ENCODE data around the gene SH3PXD2B. TPM values are rescaled to one million over a fixed set of nuclear protein-coding genes. Genes with fewer than 3 reads are reported as not detected.

The SH3PXD2B gene
- total and polyA plus RNA-seq, 10 of the 15 experiments (the other 5 are each of a cell fraction or from before 2014, with no cell fraction given) = 0.05 to 1.6 (median 0.57) TPM

- Histone ChIP-seq H4K20me1 (ENCODE audit: control insufficient read depth, insufficient read depth) (peaks cover 3% of the 10 kb centered on the region; the same call in 1 of the 2 replicates), H3K4me2 (ENCODE audit: control insufficient read depth, insufficient read depth) (peak overlapping the region; percentile 63; the same call in 1 of the 2 replicates), H3K4me1 (ENCODE audit: control insufficient read depth, insufficient read depth, low read length) (no peaks in the 10 kb centered on the region), H3K4me3 (peak overlapping the region; percentile 47; the same call in 1 of the 2 replicates), H3K9me3 (replicated peaks; ENCODE audit: control insufficient read depth, insufficient read depth, low read length) (no peaks in the 10 kb centered on the region; the same call in 2 of the 3 replicates), H3K79me2 (ENCODE audit: control insufficient read depth, insufficient read depth, low read length) (no peaks in the 10 kb centered on the region), H3K9ac (ENCODE audit: control insufficient read depth, insufficient read depth, low read length) (no peak overlapping the region), H3K27ac (ENCODE audit: control insufficient read depth, insufficient read depth) (no peak overlapping the region), H2AFZ (ENCODE audit: control insufficient read depth, low read depth, low read length) (no peak overlapping the region; the same call in 1 of the 2 replicates), H3K27me3 (replicated peaks in 1 of 2; ENCODE audit: control insufficient read depth in 2 of 2, insufficient read depth in 2 of 2, low read length in 1 of 2) (peaks cover 1 to 6% of the 10 kb centered on the region in 2 experiments; a peak in 2 of 4 replicates), H3K36me3 (ENCODE audit: control insufficient read depth in 2 of 2, insufficient read depth in 2 of 2, low read length in 1 of 2) (no peaks in the 10 kb centered on the region)
- intact Hi-C loops (cut with micrococcal nuclease; ENCODE audit: unreplicated experiment) = loop anchor here (5.0 kb wide), 2 partner anchors 72 to 137 kb away; no protein-coding TSS in a partner anchor
- ChIA-PET RAD21 (ENCODE audit: unreplicated experiment) (no interaction called here), POLR2A (no interaction called here), CTCF (no interaction called here), SMC1A (ENCODE audit: uncharacterized antibody, unreplicated experiment) (no interaction called here)
- TF ChIP-seq POU2F2 (IDR thresholded peaks at IDR 0.05; ENCODE audit: borderline replicate concordance, low read depth, low read length) = no peak
- no peak for TF ChIP-seq NR2C2 (IDR thresholded peaks at IDR 0.05; ENCODE audit: borderline replicate concordance, control insufficient read depth, insufficient read length, low read depth)
- peak; percentile 37; the same call in 1 of the 2 replicates for TF ChIP-seq GATAD2B (conservative IDR thresholded peaks at IDR 0.05; ENCODE audit: low read depth)
- FAIRE-seq = no peak
- in situ Hi-C loops (cut with MboI) = no loop called here
- no TSS peak for BruUV-seq (replicated peaks)
- no peak for ATAC-seq
- 2% methylated on average over 11 of the region's 35 CpGs for WGBS (ENCODE audit: insufficient coverage, insufficient replicate concordance, low lambda C conversion rate, missing lambda C conversion rate)
- no peak for DNase-seq (ENCODE audit: low read depth, low spot score)
These were observed 353 bp downstream of the SH3PXD2B start for GRCh38 chr5:172453986-172454357.

GRCh38 chr5:172453206-172453985 is 929 bp downstream of the SH3PXD2B start:
- WGBS (ENCODE audit: insufficient coverage, insufficient replicate concordance, low lambda C conversion rate, missing lambda C conversion rate) = 53% methylated on average over 23 of the region's 24 CpGs
- SMC1A ChIA-PET (ENCODE audit: uncharacterized antibody, unreplicated experiment) = no interaction called here
- RAD21 ChIA-PET (ENCODE audit: unreplicated experiment) = no interaction called here
- no peak for FAIRE-seq
- intact Hi-C loops (cut with micrococcal nuclease; ENCODE audit: unreplicated experiment) = loop anchor here (5.0 kb wide), 2 partner anchors 71 to 136 kb away; no protein-coding TSS in a partner anchor
- no peak overlapping the region for H3K27ac ChIP-seq (ENCODE audit: control insufficient read depth, insufficient read depth)
- no peak overlapping the region for H3K9ac ChIP-seq (ENCODE audit: control insufficient read depth, insufficient read depth, low read length)
- CTCF ChIA-PET = interaction anchor here (0.8 to 1.7 kb wide), 6 partner anchors 14 to 245 kb away, joined by 3 to 6 read pairs (median 3); no protein-coding TSS in a partner anchor
- H4K20me1 ChIP-seq (ENCODE audit: control insufficient read depth, insufficient read depth) = peaks cover 3% of the 10 kb centered on the region; the same call in 1 of the 2 replicates
- no peaks in the 10 kb centered on the region for H3K4me1 ChIP-seq (ENCODE audit: control insufficient read depth, insufficient read depth, low read length)
- no peaks in the 10 kb centered on the region; the same call in 2 of the 3 replicates for H3K9me3 ChIP-seq (replicated peaks; ENCODE audit: control insufficient read depth, insufficient read depth, low read length)
- H3K4me3 ChIP-seq = no peak overlapping the region
- H3K79me2 ChIP-seq (ENCODE audit: control insufficient read depth, insufficient read depth, low read length) = no peaks in the 10 kb centered on the region
- BruUV-seq (replicated peaks) = no TSS peak
- ATAC-seq = peak; percentile 37; the same call in 2 of the 3 replicates
- no peak overlapping the region for H3K4me2 ChIP-seq (ENCODE audit: control insufficient read depth, insufficient read depth)
- H2AFZ ChIP-seq (ENCODE audit: control insufficient read depth, low read depth, low read length) = no peak overlapping the region
- no peak for DNase-seq (ENCODE audit: low read depth, low spot score)
- in situ Hi-C loops (cut with MboI) = no loop called here
- POLR2A ChIA-PET = no interaction called here
- H3K36me3 ChIP-seq (ENCODE audit: control insufficient read depth in 2 of 2, insufficient read depth in 2 of 2, low read length in 1 of 2) = no peaks in the 10 kb centered on the region
- peaks cover 1 to 6% of the 10 kb centered on the region in 2 experiments; a peak in 2 of 4 replicates for H3K27me3 ChIP-seq (replicated peaks in 1 of 2; ENCODE audit: control insufficient read depth in 2 of 2, insufficient read depth in 2 of 2, low read length in 1 of 2)
- TF ChIP-seq CTCF (IDR thresholded peaks at IDR 0.05 in 2 of 3, conservative IDR thresholded peaks at IDR 0.05 in 1 of 3; ENCODE audit: control insufficient read depth in 2 of 3, extremely low read depth in 1 of 3, insufficient read depth in 1 of 3, low read depth in 3 of 3, low read length in 3 of 3) (0 out of 6 replicates have a peak, but pooled peaks of 2 of the 3 experiments have one; percentile 9 to 20), CBX3 (IDR thresholded peaks at IDR 0.05; ENCODE audit: borderline replicate concordance, low read depth) (no peak), PAX8 (IDR thresholded peaks at IDR 0.05) (no peak), ATF7 (IDR thresholded peaks at IDR 0.05; ENCODE audit: low read depth) (no peak), BMI1 (IDR thresholded peaks at IDR 0.05; ENCODE audit: borderline replicate concordance) (no peak), SIX5 (IDR thresholded peaks at IDR 0.05; ENCODE audit: low read depth, low read length, severe bottlenecking) (no peak), SMC3 (IDR thresholded peaks at IDR 0.05; ENCODE audit: borderline replicate concordance, low read length) (no peak)

Data from GM12878 (cell line).